T1000 (cell line): Measurements from ENCODE around the gene SH3GLB2.
"Not testable (repeated sequence)": the region's sequence is repeated elsewhere in the genome, so short reads cannot be mapped to it uniquely, and the experiment has no call there.

Source experiments
- DNase-seq: peaks from one replicate; lab custom pipeline; 2025; ENCODE audit warnings: mixed read lengths; lab: John Stamatoyannopoulos, UW

Gene SH3GLB2

DNA sequence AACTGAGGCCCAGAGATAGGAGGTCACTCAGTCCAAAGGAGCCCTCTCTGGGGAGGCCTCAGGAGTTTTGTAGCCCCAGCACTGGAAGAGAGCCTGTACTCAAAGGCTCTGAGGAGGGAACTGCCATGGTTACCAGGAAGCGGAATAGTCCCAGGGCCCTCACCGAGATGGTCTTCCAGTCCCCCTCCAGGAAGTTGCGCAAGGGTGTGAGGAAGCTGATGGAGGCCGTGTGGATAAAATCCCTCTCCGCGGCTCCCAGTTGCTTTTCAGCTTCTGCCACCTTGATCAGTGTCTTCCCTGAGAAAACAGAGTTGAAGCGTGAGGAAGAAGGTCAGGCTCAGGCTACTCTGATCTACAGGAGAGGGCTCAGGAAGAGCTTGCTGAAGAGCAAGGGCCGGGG is 13.5 kb downstream of the SH3GLB2 start:
- DNase-seq = no peak

DNA sequence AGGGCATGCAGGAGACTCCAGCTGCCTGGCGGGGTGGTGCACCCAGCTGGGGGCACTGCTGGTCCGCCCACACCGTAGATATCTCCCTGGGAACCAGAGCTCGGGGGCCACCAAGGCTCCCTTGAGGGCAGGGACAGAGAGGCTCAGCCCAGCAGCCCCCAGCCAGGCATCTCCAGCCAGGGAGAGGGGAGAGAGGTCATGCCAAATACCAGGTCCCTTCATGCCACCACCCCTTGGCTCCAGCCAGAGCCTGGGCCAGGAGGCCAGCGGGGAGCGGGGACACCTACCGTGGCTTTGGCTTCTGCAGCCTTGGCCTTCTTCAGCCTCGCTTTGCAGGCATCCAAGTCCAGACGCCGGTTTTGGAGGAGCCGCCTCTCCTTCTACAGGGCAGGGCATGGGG is 14.0 kb downstream of the SH3GLB2 start:
- DNase-seq = no peak

DNA sequence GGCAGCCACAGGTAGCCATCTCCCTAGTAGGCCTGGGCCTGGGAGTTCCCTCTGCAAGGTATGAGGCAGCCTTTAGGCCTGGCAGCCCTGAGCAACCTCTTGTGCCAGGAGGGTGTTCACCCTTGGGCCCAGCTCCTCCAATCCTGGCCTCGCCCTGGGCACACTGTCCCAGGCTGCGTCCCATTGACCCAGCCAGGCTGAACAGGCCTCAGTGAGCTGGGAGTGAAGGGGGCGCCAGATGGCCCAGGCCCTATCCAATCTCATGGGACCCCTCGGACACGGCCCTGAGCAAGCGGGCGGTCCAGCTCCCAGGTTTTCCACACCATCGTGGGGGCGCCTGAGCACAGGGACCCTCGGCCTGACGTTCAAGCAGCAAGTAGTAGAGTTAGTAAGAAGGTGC is 14.5 kb downstream of the SH3GLB2 start:
- no peak for DNase-seq

DNA sequence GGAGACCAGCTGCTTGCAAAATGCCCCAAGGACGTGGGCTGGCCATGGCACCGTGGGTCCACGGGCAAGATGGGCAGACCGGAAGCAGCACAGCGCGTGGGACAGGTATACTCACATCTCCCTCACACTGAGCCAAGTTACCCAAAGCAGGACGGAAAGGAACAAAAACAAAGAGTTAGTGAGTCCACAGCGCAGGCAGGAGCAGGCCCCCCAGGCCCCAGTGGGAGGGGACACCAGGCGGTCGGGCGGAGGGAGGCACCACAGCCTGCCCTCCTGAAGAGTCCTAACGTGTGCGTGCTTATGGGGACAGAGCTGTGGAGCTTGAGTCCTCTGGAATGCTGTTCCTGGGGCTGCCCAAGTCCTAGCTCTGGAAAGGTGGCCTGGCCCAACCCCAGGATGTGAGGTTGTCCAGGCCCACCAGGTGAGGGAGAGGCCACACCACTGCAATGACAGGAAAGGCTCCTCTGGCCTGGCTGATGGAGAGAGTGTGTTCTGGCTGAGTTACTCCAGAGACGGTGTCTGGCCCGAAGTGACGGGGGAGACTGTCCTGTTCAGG is 15.2 kb downstream of the SH3GLB2 start:
- no peak for DNase-seq

DNA sequence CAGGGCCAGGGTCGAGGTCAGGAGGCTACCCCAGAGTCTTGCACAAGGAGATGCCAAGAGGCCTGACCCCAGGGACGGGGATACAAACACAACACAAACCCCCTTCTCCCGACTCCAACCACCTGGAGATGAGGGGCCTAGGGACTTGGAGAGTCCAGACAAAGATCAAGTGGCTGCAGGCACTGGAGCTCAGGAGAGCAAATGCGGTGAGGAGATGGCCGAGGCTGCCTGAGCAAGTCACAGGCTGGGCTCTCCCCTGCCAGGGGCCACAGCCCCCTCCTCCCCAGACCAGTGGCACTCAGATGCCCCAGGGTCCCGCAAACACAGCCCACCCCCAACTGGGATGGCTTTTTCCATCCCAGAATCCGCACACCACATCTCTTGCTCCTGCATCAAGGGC is 15.8 kb downstream of the SH3GLB2 start:
- no peak for DNase-seq

DNA sequence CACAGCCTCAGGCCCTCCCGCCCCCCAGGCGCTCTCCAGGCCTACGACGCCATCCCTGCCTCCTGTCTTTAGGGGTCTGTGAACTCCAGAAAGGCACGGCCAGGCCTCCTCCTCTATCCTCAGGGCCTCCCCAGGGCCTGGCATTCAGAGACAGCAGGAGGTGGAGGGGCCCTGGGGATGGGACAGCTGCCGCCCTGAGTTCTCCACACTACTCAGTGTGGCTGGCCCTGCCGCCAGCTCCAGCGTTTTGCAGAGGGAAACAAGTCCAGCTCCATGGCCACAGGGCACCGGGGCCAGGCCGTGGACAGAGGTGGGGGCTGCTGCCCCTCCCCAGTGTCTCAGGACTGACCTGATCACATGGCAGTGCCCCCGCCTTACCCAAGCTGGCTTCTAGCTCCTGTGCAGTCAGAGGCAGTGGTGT is 16.4 kb downstream of the SH3GLB2 start:
- no peak for DNase-seq

DNA sequence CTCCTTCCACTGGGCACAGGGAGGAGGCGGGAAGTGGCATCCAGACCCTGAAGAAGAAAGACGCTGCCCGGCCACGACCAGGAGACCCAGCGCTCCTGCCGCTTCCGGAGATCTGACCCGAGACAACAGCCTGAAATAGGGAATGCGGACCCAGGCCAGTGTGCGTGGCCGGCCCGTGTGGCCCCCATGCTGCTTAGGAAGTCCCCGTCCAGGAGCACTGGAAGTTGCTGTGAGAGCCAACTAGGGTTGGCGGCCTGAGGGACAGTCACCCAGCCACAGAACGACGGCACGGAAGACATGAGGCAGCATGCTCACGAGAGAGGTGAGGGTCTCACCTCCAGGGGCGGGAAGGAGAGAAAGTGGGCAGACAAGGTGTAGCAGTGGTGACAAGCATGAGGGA is 17.0 kb downstream of the SH3GLB2 start:
- no peak for DNase-seq

DNA sequence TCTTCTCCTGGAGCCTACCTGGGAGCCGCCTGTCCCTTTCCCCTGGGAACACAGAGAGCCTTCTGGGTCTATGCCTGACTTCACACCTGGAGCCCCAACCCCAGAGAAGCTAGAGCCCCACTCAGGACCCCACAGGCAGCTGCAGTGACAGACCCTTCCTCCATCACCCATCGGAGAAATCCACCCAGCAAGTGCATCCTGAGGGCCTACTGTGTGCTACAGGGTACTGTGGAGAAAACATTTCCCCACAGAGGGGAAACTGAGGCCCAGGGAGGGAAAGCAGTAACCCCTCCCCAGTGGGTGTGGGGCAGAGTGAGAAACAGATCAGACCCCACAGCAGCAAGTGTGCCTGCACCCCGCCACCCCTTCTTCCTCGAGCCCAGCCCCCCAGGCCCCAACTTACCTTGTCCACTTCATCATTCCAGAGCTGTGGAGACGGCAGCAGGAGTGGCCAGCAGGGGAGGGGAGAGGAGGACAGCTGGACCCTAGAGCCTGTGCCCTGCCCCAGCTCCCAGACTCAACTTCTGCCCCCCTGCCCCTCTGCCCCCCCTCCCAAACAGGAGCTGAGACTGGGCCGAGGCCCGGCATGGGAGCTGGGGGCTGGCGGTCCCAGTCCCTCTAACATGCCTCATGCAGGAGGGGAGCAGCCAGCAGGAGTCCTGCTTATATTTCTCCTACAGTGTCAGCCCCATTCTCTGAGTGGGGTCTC is 17.7 kb downstream of the SH3GLB2 start:
- DNase-seq = no peak

DNA sequence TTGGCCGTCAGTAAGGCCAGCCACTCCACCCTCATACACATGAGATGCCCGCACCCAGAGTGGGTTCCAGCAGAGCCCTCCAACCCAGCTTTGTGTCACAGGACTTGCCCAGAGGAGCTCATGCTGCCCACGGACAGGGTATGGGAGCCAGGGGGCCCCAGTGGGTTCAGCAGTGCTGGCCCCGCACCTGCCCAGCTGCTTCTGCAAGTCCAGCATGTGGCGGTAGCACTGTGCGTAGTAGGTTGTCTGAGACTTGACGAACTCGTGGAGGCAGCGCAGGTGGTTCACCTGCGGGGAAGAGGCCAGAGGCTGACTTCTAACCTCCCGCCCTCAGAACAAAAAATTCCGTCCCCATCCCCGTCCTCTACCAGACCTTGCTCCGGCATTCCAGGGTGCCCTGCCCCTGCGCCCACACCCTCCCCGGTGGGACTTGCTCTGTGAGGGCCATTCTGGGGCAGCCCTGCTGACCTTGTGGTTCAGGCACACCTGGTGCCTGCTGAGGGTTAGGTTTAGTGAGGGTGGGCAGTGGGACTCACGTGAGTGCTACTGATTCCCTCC is 18.5 kb downstream of the SH3GLB2 start:
- no peak for DNase-seq

DNA sequence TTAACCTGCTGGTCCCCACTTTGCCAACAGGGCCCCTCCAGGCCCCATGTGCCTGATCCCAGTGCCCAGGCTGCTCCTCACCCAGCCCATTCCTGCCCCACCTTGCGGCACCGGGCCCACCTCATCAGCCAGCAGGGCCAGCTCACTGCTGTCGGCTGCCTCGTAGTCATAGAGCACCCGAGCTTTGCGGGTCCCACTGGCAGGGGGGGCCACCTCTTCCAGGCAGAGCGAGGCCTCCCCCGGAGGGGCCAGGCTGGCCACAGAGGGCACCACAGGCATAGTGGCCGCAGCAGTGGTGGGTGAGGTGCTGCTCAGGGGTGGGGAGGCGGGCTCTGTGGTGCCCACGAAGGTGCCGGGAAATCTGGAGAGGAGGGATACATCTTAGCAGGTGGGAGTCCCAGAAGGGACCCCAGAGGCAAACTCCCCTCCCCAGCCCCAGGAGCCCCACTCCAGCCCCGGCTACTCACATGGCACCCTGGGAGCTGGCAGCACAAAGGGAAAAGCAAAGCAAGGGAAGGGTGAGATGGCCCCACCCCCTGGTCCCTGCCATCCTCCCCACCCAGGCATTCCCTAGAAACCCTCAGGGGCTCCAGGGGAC is 19.0 kb downstream of the SH3GLB2 start:
- no peak for DNase-seq

DNA sequence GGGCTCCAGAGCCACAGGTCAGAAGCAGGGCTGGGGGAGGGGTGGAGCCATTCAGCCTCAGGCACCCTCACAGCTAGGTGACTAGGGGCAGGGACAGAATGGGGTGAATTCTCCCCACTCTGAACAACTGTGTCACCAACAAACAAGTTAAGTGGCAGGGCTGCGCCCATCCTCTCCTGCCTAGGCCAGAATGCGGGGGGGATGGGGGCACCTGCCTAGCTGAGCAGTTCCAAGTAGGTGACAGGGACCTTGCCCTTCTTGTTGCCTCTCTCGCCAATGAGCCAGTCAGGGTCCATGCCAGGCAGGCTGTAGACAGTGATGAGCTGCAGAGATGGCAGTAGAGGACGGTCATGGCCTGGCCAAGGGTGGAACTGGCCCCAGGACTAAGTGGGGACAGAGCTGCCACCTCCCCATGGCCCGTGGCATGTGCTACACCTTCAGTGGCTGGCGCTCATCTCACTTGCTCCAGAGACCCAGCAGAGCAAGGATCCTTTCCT is 19.6 kb downstream of the SH3GLB2 start:
- DNase-seq = no peak

DNA sequence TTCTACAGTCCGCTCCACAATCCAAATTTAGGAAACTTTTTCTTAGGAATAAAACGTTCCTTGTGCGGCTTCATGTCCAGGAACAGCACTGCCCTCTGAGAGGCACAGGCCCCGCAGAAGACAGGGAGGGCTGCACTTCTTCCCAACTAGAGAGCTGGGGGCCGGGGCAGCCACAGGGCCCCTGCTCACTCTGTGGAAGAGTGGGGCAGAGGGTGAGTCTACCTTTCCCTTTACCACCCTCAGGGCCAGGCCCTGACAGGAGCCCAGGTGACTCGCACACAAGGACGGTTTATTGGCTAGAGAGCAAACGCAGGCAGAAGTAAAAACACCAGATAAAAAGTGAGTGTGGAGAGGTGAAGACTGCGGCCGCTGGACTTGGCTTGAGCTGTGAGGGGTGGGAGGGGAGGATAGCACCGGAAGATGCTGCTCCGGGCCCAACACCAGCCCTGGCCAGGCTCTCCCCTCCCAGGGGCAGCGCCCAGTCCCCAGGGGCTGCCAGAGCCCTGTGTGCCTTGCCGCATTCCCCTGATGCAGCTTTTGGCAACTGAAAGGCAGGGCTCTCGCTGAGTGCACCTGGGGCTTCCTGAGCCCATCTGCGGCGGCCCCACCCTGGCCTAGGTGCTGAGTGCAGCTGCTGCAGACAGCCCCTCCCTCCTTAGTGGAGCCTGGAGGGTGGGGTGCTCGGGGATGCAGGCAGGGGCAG is 20.2 kb downstream of the SH3GLB2 start:
- DNase-seq = no peak

DNA sequence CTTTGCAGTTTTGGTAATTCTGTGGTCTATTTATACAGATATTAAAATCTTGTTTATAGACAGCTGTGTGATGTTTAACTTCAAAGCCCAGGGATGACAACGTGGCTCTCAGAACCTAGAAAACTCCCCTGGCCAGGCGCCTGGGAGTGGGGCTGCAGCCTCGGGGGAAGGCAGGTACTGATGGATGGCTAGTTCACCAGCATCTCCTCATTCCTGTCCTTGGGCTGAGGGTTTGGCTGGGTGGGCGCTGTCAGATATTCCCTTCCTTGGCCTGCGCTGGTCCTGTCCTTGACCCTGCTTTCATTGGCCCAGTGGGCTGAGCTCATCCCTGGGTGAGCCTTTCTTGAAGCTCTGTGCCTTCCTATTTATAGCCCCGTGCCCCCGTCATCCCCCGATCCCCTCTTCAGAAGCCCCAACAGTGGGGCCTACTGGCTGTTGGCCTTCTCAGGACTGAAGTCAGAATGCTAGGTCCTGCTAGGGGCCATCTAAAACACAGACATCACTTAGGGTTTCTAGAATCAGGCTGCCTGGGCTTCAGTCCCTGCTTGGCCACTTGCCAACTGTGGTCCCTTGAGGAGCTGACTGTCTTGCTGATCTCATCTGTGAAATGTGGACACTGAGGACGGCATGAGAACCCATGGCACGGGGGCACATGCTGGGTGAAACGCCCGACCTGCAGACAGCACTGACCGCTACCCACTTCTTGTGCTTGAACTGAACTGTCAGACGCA is 20.9 kb downstream of the SH3GLB2 start:
- DNase-seq = no peak

DNA sequence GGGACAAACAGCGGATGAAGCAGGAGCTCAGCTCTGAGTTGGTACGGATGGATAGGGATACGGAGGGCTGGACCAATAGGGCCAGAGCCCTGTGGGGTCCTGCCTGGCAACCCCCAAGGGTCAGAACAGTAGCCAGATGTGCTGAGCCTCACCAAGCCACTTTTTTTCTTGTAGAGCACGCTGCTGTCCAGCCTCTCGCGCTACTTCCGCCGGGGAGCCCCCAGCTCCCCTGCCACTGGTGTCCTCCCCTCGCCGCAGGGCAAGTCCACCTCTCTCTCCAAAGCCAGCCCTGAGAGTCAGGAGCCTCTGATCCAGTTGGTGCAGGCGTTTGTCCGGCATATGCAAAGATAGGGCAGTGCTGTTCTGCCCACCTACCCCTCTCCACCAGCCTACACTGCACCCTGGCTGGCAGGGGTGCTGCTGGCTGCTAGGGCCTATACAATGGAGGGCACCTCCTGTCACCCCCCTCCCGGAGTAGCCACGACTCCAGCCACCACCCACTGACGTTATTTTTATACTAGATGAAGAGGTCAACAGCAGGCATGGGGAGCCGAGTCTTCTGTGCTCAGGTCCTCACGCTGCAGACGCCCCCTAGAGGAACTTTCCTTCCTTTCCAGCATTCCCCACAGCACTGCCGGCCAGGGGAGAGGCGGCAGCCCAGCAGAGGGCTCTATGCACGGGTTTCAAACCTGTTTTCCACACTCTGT is 21.6 kb downstream of the SH3GLB2 start:
- peak; percentile 34 for DNase-seq

DNA sequence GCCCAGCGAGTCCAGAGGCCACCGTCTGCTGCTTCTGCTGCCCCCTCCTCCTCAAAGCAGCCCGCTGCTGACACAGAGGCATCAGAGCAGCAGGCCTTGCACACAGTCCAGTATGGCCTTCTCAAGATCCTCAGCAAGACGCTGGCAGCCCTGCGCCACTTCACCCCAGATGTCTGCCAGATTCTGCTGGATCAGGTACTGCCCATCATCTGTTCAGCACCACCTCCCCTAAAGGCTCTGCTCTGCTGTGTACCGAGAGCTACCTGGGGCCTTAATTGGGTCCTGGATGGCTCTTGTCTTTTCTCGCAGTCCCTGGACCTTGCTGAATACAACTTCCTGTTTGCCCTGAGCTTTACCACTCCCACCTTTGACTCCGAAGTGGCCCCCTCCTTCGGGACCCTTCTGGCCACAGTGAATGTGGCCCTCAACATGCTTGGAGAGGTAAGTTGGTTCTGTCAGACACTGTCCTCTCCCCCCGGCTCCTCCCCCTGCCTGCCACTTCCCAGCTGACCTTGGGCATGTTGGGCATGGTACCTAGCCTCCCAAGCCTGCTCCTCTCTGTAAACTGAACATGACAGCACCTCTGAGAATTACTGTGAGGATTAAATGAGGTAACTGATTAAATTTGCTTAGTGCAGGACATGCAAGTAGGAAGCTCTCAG is 22.7 kb downstream of the SH3GLB2 start:
- DNase-seq = no peak

DNA sequence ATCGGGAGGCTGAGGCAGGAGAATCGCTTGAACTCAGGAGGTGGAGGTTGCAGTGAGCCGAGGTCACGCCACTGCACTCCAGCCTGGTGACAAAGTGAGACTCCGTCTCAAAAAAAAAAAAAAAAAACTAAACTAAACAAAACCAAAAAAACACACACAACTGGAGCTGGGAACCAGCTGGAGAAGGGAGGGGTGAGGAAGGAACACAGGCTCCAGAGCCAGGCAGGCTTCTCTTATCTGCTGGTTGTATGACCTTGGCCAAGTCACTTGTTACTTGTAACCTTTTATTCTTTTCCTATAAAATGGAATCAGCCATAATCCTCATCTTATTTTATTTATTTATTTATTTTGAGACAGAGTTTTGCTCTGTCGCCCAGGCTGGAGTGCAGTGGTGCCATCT is 24.0 kb downstream of the SH3GLB2 start:
- DNase-seq = not testable (repeated sequence)

DNA sequence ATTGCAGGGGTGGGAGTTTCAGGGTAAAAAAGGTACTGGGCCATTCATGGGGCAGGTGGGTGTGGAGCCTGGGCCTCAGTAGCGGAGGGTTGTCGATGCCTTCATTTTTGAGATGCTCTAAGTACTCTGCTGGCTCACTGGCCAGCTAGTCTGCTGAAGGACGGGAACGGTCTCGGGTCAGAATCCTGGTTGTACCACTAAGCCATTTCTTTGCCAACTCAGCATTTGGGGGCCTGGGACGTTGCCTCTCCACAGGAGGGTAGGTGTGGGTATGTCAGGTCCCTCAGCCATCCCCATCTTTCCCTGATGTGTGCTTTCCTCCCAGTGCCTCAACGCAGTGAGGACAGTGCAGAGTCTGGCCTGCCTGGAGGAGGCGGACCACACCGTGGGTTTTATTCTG is 25.1 kb downstream of the SH3GLB2 start:
- DNase-seq = no peak

DNA sequence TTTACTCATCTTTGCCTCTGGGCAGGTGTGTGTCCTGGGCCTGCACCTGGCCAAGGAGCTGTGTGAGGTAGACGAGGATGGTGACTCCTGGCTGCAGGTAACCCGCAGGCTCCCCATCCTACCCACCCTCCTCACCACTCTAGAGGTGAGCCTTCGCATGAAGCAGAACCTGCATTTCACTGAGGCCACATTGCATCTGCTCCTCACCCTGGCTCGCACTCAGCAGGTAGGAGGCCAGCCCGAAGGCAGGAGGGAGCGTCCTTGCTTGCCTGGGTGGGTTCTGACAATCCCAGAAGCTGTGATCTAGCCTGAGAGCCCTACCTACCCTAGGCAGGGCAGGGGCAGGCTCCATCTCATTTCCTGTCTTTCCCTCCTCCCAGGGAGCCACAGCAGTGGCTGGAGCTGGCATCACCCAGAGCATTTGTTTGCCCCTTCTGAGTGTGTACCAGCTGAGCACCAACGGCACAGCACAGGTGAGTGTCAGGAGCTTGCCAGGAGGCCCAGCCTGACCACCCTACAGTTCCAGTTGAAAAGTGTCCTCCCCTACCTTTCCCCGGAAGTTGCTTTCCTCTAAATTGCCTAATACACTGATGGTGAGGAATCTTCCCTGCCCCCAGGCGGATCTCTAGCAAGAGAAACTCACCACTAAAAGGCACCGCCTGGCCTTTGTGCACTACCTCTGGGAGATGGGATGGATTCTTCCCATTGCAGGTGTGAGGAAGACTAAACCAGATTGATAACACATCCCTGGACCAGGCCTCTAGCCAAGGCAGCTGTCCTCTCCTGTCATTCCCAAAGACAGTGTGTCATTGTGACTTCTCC is 26.4 kb downstream of the SH3GLB2 start:
- DNase-seq = no peak

DNA sequence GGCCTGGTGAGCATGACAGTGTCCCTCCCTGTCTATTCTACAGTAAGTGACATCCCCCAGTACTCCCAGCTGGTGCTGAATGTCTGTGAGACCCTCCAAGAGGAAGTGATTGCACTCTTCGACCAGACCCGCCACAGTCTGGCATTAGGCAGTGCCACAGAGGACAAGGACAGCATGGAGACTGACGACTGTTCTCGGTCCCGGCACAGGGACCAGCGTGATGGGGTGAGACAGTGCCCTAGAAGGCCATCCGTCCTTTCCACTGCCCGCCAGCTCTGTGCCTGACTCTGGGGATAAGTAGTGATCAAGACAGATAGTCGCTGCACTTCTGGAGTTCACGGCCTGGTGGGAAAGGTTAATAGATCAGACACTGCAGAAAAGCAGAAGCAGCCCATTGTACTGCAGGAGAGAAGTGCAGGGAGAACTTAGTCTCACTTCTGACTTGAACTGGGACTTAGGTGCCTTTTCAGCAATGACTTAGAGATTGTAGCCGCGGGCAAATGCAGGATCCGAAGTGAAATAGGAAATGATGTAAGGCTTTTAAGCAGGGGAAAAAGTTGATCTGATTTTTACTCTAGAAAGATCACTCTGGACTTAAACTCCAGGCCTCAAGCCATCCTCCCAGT is 28.4 kb downstream of the SH3GLB2 start:
- DNase-seq = no peak
